ENCODE data around the gene RAB8B.
"Not testable (repeated sequence)": the region's sequence is repeated elsewhere in the genome, so short reads cannot be mapped to it uniquely, and the experiment has no call there.

RAB8B gene

DNA sequence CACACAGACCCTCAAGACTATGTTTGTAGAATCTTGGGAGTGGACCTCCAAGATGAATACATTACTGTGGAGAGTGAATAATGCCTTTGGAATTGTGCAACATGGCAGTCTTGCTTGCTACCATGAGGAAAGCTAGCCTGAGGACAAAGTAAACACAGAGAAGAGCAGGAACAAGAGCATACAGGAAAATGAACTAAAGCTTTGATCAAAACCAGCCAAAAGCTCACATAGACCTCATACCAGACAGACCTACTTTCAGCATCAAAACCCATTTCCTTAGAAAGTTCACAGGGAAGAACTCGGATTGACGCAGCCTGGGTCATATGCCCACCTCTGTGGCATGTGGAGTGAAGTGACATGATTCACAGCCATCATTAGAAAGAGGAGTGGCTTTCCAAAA lies 3.3 kb upstream of the RAB8B start:
- peak; percentile 57 for DNase-seq

DNA sequence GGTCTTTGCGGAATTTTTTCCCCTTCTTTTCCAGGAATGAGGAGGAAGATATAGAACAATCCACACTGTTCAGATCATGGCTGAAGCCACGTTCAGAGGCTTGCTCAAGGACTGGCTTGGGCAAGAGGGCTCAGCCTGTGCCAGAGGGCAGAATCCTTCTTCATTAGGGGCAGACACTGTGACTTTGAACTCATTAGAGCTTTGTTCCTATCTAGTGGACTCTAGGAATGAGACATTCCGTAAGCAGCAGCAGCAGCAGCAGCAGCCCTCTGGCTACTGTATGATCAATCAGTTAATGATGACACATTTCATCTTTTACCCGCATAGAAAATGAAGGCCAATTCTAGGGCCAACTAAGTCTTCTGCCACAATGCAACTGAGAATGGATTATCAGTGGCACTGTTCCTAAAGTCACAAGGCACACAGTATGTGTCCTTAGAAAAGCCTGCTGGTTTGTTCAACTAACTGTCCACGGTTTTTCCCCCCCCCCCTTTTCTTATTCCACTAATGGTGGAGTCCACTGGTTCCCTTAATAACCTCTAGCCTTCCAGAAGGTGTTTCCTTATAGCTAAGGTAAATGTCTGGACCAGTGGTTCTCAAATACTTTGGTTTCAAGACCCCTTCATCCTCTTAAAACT lies 1.7 kb upstream of the RAB8B start:
- no peak for DNase-seq

DNA sequence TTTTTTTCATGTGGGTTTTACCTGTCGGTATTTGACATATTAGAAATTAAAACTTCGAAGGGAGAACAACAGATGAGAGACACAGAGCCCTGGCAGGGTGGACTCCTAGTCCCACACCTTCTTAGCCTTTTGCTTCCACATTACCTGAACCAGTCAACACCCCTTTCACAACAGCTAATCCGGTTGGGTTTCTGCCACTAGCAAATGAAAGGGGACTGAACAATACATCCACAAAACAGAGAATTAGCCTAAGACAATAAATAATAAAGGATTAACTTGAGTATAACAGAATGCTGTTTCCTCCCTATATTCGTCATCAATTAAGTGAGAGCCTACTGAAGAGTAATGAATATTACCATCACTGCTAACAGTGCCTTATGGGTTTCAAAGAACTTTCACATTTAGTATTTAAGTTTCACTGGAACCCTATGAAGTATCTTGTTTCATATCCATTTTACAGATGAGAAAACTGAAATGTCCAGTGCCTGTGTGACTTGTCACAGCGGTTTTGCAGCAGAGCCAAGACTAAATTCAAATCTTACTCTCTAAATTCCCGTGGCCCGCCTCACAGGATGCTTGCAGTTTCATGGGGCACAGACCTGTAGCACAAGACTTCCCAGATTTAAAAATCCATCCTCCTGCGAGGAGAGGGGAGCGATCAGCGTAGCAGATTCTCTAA lies 1.0 kb upstream of the RAB8B start:
- DNase-seq = no peak

DNA sequence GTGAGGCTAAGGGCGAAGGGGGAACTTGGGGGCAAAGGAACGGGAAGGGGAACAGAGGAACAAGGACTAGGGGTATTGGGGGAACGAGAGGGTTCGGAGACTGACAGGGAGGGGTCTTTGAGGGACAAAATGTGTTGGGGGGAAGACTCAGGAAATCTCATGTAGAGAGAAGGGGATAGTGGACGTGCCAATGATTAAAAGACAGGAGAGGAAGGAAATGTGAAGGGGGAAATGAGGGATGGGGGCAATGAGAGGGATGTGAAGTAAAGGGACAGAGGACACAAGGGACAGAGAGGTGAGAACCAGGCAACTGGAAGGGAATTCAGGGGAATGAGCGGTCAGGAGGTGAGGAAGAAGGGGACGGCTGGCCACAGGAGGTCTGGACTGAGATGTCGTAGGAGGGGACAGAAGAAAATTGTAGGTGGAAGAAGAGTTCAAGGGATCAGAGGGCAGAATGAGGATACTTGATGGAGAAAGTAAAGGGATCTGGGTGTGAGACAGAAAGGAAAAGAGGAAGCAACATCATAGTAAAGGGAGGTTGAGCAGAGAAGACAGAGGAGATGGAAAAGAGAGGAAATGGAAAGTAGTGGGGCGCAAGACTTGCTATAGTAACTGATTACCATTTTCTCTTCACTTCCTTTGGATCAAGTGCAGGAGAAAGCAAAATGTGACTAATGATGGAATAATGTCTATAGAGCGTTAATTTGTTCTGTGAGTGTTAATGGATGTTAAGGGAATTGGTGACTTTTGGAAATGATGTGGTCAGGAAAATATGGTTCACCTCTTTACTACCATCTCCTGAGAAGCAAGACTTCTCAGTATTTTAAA lies 749 bp downstream of the RAB8B start:
- no peak for DNase-seq

DNA sequence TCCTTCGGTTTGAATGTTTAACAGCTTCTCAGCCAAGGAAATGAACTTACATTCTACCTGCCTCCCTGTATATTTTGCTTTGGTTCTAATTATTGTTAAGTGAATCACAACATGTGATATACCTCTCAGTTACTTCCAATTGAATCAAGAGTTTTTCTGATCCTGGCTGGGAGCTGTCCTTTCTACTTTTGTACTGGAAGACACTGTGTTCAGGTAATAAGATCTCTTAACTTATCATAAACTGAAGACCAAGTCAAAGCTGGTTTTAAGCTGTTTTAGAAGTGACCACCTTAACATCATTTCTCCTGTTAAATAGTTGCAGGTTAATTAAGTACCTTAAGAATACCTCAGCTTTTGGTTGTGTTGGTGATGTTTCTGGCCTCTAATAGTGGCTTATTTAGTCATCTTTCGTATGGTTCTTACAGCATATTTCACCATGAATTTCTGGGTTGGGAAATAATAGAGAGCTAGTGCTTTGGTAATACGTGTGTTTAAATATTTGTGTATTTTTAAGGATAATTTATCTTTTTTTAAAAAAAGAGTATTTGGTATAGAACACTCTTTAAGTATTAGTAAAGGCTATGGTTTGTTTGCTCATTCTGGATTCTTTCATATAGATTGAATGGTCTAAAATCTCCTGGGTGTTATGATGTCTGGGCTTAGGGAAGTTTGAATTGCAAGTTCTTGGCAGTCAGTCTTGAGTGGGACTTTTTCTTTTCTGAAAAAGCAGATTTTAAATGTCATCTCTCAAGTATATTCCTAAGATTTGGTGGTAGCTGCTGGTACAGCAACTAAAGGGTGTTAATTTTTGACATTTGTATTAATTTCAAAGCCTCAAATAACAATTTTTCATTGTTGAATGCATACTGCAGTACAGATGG lies 1.6 kb downstream of the RAB8B start:
- DNase-seq = no peak

DNA sequence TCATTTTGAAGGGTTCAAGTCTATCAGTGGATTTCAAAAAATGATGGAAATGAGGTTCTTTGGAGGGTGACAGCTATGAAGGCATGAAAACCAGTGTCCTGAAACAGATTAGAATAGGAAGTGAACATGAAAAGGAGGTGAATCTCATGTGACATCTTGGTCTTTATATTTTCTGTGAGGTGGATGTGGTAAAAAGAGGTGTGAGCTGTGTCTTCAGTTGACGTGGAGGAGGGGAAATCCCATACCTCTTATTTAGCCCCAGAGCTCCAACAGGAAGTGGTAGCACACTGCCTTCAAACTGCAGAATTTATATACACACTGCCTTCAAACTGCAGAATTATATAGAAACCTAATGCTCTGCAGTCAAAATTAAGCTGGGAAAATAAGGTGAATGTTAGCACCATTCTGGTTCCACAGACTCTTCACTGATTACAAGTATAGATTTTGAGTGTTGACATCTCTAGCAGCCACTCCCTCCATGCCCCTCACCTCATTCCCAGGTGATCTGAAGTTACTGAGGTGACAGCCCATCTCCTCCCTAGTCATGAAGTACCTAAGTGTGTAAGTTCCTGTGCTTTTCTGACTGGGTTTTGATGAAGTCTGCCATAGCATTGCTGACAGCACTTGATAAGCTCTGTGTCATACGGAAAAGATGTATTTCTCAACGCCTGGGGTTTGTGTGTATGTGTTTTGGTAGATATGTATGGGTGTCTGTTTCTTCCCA lies 2.7 kb downstream of the RAB8B start:
- DNase-seq = no peak

DNA sequence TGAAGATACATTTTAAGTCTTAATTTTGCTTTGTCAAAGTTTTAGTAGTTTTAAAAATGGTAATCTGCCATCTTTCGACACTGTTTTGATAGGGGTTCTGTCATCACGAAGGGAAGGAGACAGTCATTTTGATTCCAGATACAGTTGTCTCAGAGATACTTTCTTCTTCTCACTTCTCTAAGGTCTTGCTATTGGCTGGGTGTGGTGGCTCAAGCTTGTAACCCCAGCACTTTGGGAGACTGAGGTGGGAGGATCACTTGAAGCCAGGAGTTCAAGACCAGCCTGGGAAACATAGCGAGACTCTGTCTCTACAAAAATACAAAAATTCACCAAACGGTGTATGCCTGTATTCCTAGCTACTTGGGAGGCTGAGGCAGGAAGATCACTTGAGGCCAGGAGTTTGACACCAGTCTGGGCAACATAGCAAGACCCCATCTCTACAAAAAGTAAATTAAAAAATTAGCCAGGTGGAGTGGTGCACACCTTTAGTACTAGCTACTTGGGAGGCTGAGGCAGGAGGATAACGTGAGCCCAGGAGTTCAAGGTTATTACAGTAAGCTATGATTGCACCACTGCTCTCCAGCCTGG lies 3.3 kb downstream of the RAB8B start:
- no peak for DNase-seq

DNA sequence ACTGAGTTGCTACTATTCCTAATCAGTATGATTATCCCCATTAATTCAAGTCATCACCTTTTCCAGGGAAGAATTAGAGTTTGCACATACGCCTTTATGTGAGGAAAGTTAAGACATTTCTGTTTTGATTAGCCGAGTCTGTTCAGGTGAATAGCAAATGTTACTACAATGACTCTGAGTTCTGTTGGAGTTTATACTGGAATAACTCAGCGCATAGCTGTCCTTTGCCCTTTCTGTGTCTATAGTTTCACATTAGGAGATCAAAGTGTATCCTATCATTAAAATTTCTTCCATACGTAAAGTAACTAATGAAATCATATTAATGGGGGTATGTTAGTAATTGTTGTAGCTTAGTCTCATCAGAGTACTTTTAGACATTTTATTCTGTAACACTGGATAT lies 4.9 kb downstream of the RAB8B start:
- DNase-seq = no peak

DNA sequence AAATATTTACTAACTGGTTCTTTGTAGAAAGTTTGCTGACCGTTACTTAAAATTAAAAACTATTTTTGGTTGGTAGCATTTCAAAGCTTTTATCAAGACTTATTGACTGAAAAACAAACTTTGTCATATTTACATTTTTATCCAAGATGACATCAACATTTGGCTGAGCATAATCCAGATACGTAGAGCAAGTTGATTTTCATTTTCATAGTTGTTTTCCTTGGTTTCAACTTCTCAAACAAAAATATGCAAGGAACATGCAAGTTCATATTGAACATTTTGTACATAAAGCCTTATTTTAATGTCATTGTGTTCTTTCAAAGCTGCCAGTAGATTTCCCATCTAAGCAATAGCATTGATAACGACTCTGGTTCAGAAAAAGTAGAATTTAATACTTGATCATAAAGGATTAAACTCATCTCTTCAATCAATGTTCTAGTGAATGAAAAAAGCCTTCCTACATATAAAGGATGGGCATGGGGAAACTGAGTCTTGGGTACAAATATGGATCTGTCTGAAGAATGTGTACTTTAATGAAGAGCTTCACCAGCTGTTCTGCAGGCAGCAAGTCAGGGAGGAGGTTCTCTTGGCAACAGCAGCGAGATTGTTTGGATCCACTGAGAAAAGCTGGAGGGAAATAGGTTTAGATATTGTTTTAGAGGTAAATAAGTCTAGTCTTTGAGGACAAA lies 5.6 kb downstream of the RAB8B start:
- no peak for DNase-seq

DNA sequence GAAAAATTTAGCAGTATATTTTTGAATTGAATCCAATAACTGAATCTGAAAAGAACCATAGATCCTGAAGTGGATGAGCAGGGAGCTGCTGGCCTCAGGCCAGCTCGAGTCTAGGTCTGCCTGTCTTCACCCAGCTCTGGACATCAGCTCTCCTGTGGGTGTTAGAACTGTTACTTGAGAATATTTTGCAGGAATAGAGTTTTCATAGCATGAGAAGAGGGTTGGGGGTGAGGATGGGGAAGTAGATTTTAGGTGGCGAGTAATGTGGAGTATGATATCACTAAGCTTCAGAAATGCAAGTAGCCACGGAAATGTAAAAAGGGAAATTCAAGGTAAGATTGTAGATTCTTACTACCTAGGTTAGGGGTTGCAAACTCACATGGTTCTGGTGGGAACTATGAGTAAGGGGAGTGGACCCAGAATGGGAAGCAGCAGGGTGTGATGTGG lies 6.2 kb downstream of the RAB8B start:
- DNase-seq = no peak

DNA sequence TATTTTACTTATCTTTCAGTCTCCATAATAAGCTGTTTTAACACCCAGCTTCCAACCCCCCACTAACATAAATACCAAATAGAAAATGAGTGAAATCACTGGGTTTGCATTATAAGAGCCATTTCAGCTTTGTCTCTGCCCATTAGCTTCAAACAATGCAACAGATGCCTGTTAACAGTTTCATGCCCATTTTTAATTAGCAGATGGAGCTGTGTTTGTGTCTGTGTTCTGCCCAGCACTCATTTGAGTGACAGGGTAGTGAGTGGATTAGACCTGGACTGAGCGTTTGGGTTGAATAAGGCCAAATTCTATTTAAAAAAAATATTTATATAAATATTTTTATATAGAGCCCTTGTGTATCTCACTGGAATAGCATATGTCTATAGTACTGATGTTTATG lies 7.4 kb downstream of the RAB8B start:
- no peak for DNase-seq

DNA sequence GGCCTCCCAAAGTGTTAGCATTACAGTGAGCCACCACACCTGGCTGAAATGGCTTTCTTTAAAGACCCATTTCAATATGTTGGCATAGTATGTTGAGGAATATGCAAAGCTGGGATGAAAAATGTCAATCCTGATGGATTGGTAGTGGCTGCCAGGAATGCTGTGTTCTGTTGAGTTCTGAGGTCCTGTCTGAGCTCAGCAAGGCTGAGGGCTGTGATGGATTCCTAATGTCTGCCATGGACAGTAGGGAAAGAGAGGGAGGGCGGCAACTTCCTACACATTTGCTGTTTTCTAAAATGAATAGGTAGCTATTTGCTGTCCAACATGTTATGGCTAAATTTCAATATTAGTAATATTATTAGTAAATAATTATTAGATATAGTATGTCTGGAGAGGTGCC lies 8.2 kb downstream of the RAB8B start:
- DNase-seq = no peak

DNA sequence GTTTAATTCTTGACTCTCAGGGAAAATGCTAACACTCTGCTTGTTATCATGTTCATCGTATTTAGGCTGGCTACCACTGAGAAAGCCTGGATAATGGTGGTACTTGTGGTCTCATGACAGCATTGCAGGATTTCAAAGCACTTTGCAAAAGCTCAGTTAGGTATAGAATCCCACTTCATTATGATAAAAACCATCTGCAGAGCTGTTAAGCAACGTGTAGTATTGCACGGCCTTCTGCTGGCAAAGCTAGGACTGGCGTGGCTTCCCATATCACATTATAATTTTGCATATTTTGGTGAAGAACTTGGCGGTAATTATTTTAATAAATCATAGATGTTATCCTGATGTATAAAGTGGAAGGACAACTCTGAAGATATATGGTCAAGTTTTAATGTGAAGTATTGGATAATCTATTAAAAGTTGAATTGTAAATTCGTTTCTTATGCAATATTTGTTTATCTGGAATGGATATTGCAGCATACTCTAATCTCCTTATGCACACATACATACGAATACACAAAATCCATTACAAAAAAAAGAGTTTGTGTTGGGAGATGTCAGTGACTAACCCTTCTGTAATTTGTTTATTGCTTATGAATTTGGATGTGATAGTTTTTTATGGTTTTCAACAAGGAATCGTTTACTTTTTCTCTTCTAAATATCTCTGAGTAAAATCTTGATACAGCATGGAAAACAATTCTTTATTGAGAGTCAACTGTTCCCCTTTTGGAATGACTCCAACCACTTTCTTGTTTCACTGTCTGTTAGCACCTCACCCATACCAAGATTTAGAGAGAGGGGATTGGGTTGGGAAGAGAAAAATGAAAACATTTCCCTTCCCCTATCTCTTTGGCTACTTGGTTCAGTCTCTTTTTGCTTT lies 9.2 kb downstream of the RAB8B start:
- DNase-seq = no peak

DNA sequence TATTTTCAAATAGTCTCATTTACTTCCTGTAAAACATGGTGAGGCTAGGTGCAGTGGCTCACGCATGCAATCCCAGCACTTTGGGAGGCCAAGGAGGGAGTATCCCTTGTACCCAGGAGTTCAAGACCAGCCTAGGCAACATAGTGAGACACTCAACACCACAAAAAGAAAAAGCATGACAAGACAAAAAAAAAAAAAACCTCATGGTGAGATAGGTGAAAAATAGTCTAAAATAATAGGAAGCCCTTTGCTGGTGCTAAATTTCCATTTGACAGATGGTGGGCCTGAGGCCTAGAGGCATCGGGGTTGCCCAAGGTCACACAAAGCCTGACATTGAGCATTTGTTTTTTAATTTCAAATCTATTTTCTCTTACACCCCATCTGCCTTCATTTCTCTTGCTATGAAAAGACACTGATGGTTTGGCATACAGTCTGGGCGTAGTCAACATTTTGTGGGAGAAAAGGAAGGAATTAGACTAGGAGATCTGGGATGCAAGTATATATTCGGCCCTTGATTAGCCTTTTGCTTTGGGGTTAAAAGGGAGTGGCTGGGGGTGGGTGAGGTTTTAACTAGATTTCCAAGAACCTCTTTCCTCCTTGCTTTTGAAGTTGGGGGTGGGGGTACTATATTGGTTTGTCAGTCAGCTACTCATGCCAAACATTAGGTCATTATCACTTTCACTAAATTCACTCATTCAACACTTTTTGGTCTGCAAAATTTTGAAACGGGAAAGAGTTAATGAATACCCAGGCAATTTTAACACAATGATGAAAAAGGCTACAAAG lies 11.3 kb downstream of the RAB8B start:
- DNase-seq = no peak

DNA sequence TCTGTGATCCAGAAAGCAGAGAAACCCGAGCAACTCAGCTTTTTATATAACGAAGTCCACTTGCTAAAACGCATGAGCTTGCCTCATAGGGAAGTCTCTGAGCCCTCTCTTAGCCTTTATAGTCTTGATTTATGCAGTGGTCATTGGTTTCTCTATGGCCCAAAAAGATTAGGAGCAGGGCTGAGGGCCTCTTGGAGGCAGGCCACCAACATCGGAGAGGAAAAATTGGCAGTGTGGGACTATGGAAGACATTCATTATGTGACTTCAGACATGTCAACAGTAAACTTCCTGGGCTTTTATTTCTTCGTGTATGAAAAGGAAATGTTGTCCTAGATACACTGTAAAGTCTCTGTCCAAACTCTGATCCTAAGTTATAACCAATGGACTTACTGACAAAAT lies 13.5 kb downstream of the RAB8B start:
- no peak for DNase-seq

DNA sequence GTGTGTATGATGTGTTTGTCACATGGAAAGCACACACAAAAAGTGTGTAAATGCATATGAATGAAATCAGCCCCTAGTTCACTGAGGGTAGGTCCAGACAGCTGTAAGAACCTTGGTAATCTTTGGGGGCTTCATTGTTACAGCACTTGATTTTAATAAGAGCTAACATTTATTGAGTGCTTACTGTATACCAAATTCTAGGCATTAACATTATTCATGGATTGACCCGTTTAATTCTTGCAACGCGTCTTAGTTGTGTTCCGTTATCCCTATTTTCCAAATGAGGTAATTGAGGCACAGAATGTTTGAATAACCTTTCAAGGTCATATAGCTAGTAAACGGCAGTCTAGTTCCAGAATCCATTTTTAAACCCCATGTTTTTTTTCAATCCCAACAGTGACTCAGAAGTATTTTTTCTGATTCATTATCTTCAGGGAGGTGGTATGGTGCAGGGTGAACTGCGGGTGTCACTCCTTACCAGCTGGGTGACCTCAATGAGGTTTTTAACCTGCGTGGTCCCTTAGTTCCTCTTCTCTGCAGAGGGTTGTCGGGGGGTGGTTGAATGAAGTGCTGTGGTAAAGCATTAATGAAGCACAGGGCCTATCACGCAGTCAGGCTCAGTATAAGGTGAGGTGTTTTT lies 14.2 kb downstream of the RAB8B start:
- no peak for DNase-seq

DNA sequence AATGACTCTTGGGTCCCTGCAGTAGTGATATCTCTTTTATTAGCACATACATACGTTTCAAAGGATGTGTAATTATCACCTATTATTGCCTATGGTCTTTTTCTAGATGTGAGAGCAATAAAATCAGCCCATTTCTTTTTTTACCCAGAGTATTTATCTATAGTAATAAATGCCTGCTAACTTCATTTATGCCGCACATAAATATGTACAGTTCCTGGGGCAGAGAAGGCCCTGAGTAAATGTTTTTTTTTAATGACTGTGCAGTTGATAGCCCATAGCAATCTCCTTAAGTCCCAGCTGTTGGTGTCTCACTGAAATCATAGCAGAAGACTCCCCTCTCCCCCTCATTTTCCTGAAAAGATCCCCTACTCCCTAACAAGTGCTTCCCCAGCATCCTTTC lies 16.7 kb downstream of the RAB8B start:
- no peak for DNase-seq

DNA sequence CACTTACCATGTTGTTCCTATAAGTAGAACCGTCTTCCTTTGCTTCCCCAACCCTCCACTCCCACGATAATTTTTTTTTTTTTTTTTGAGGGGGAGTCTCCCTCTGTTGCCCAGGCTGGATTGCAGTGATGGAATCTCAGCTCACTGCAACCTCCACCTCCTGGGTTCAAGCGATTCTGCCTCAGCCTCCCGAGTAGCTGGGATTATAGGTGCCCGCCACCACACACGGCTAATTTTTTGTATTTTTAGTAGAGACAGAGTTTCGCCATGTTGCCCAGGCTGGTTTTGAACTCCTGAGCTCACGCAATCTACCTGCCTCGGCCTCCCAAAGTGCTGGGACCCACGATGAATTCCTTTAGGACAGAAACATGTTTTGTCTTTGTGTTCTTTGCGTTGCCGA lies 19.4 kb downstream of the RAB8B start:
- DNase-seq = not testable (repeated sequence)
